GM18519 (cell line): Measurements from ENCODE around the gene RPRD1A.
"Not testable (repeated sequence)": the region's sequence is repeated elsewhere in the genome, so short reads cannot be mapped to it uniquely, and the experiment has no call there.

Experiments used
- ATAC-seq: cut with Tn5 transposase; IDR thresholded peaks from one replicate; pipeline ENCODE4 v1.9.1; 2021; ENCODE audit warnings: mild to moderate bottlenecking, moderate library complexity; ENCODE audit not compliant: unreplicated experiment, low FRiP score

Gene RPRD1A

GRCh38 chr18:36034299-36034895 lies 33.0 kb downstream of the RPRD1A start:
- ATAC-seq, result no peak

- ATAC-seq, result no peak
These were observed 35.5 kb downstream of the RPRD1A start for GRCh38 chr18:36031903-36032302.

- no peak for ATAC-seq
These were observed 36.0 kb downstream of the RPRD1A start for GRCh38 chr18:36031407-36031806.

- no peak for ATAC-seq
These were observed 38.5 kb downstream of the RPRD1A start for GRCh38 chr18:36028859-36029258.

- ATAC-seq, result no peak
These were observed 42.3 kb downstream of the RPRD1A start for GRCh38 chr18:36025025-36025424.

GRCh38 chr18:36024241-36024640 lies 43.1 kb downstream of the RPRD1A start:
- not testable (repeated sequence) for ATAC-seq

- no peak for ATAC-seq
These were observed 44.0 kb downstream of the RPRD1A start for GRCh38 chr18:36023336-36023735.

- ATAC-seq, result no peak
These were observed 47.1 kb downstream of the RPRD1A start for GRCh38 chr18:36020174-36020711.

- no peak for ATAC-seq
These were observed 50.1 kb downstream of the RPRD1A start for GRCh38 chr18:36017232-36017631.

- peak; percentile 82 for ATAC-seq
These were observed 51.7 kb downstream of the RPRD1A start for GRCh38 chr18:36015629-36016028.

GRCh38 chr18:36012891-36013290 lies 54.5 kb downstream of the RPRD1A start:
- ATAC-seq, result no peak

GRCh38 chr18:36009214-36009613 lies 58.1 kb downstream of the RPRD1A start:
- no peak for ATAC-seq

- no peak for ATAC-seq
These were observed 60.4 kb downstream of the RPRD1A start for GRCh38 chr18:36006997-36007396.

- no peak for ATAC-seq
These were observed 67.4 kb downstream of the RPRD1A start for GRCh38 chr18:35999925-36000324.

- ATAC-seq, result no peak
These were observed 68.4 kb downstream of the RPRD1A start for GRCh38 chr18:35998967-35999366.

- no peak for ATAC-seq
These were observed 74.3 kb downstream of the RPRD1A start for GRCh38 chr18:35993013-35993412.

- ATAC-seq, result no peak
These were observed 75.7 kb downstream of the RPRD1A start for GRCh38 chr18:35991696-35992095.

- ATAC-seq, result no peak
These were observed 83.5 kb downstream of the RPRD1A start for GRCh38 chr18:35983818-35984217.

GRCh38 chr18:35983147-35983546 lies 84.2 kb downstream of the RPRD1A start:
- no peak for ATAC-seq

GRCh38 chr18:35982409-35983114 lies 84.8 kb downstream of the RPRD1A start:
- ATAC-seq, result no peak

GRCh38 chr18:35979112-35979511 lies 88.2 kb downstream of the RPRD1A start:
- no peak for ATAC-seq

GRCh38 chr18:35974181-35974580 lies 93.2 kb downstream of the RPRD1A start:
- no peak for ATAC-seq
